ENCODE data around the gene DOCK2.

- TF ChIP-seq SIN3A (IDR thresholded peaks at IDR 0.05; ENCODE audit: borderline replicate concordance, insufficient read depth, low read length) (no peak), POLR2AphosphoS5 (IDR thresholded peaks at IDR 0.05; ENCODE audit: low read depth, low read length) (no peak), TAF1 (IDR thresholded peaks at IDR 0.05; ENCODE audit: borderline replicate concordance, insufficient read depth, low read length) (no peak), REST (IDR thresholded peaks at IDR 0.05; ENCODE audit: insufficient read depth in 1 of 2, low read depth in 2 of 2, low read length in 2 of 2) (no peak), FOXP2 (optimal IDR thresholded peaks at IDR 0.05; ENCODE audit: borderline replicate concordance, extremely low read depth, extremely low read length, insufficient read depth) (no peak)
These were observed 258.9 kb downstream of the DOCK2 start for GRCh38 chr5:169895926-169896325.
